RWPE2 (cell line): ENCODE data around the gene TCEA2.

ENCODE experiments used
- ATAC-seq: fragments of 200-7000 bp; cut with Tn5 transposase; 3 replicates; pipeline ENCODE4 v1.9.1; 2021; ENCODE audit warnings: low read depth
- DNase-seq: peaks from one replicate; pipeline ENCODE4 v3.0.0-alpha.2; 2020; ENCODE audit warnings: low spot score
- H3K27ac ChIP-seq: fragments of 450-650 bp; 2 replicates; pipeline ENCODE4 v1.5.1; 2017; ENCODE audit warnings: mild to moderate bottlenecking; ENCODE audit not compliant: poor library complexity, severe bottlenecking
- H3K27me3 ChIP-seq: fragments of 250-450 bp; sonication (Bioruptor Pico); 2 replicates; pipeline ENCODE4 v1.5.1; 2021; ENCODE audit warnings: mild to moderate bottlenecking, moderate library complexity; ENCODE audit not compliant: insufficient read depth, poor library complexity, severe bottlenecking
- H3K36me3 ChIP-seq: fragments of 250-450 bp; sonication (Bioruptor Pico); 2 replicates; pipeline ENCODE4 v1.5.1; 2020; ENCODE audit warnings: low read depth, mild to moderate bottlenecking, moderate library complexity
- H3K4me1 ChIP-seq: fragments of 250-450 bp; sonication (Bioruptor Pico); 2 replicates; pipeline ENCODE4 v1.5.1; 2021; ENCODE audit warnings: mild to moderate bottlenecking, moderate library complexity; ENCODE audit not compliant: insufficient read depth, poor library complexity, severe bottlenecking
- H3K4me3 ChIP-seq: fragments of 250-450 bp; sonication (Bioruptor Pico); 2 replicates; pipeline ENCODE4 v1.5.1; 2021; ENCODE audit warnings: mild to moderate bottlenecking, moderate library complexity; ENCODE audit not compliant: severe bottlenecking
- H3K9me3 ChIP-seq: fragments of 250-450 bp; sonication (Bioruptor Pico); 2 replicates; pipeline ENCODE4 v1.5.1; 2021; ENCODE audit warnings: mild to moderate bottlenecking, moderate library complexity; ENCODE audit not compliant: severe bottlenecking
- CTCF ChIP-seq: fragments of 450-650 bp; IDR thresholded peaks from one replicate; pipeline ENCODE4 v1.5.1; 2017; ENCODE audit warnings: mild to moderate bottlenecking, moderate library complexity; ENCODE audit not compliant: poor library complexity, severe bottlenecking

Gene TCEA2

GRCh38 chr20:64100946-64101688 lies 38.1 kb downstream of the TCEA2 start:
- DNase-seq (peak; percentile 64), ATAC-seq (no peak)
- Histone ChIP-seq H3K27ac (no peak overlapping the region), H3K9me3 (no peaks in the 10 kb centered on the region), H3K4me3 (no peak overlapping the region), H3K36me3 (no peaks in the 10 kb centered on the region), H3K4me1 (no peaks in the 10 kb centered on the region), H3K27me3 (peaks cover 44% of the 10 kb centered on the region)
- TF ChIP-seq CTCF: no peak

GRCh38 chr20:64101731-64102621 lies 39.0 kb downstream of the TCEA2 start:
- Histone ChIP-seq H3K27me3 (peaks cover 44% of the 10 kb centered on the region), H3K4me3 (peak overlapping the region; percentile 17), H3K36me3 (no peaks in the 10 kb centered on the region), H3K4me1 (no peaks in the 10 kb centered on the region), H3K9me3 (no peaks in the 10 kb centered on the region), H3K27ac (no peak overlapping the region)
- TF ChIP-seq CTCF: peak; percentile 98
- peak; percentile 79 for DNase-seq
- ATAC-seq: peak; percentile 45

GRCh38 chr20:64102647-64103354 lies 39.8 kb downstream of the TCEA2 start:
- Histone ChIP-seq H3K27me3 (peaks cover 44% of the 10 kb centered on the region), H3K9me3 (no peaks in the 10 kb centered on the region), H3K4me1 (no peaks in the 10 kb centered on the region), H3K4me3 (no peak overlapping the region), H3K27ac (no peak overlapping the region), H3K36me3 (no peaks in the 10 kb centered on the region)
- DNase-seq (peak; percentile 85), ATAC-seq (peak; percentile 24)
- no peak for TF ChIP-seq CTCF

- H3K27ac ChIP-seq: no peak overlapping the region
- DNase-seq: peak; percentile 87
- TF ChIP-seq CTCF: no peak
- no peak overlapping the region for H3K4me3 ChIP-seq
- ATAC-seq: no peak
- H3K27me3 ChIP-seq: peaks cover 47% of the 10 kb centered on the region
- no peaks in the 10 kb centered on the region for H3K4me1 ChIP-seq
- no peaks in the 10 kb centered on the region for H3K36me3 ChIP-seq
- H3K9me3 ChIP-seq: no peaks in the 10 kb centered on the region
These were observed 41.1 kb downstream of the TCEA2 start for GRCh38 chr20:64103871-64104666.
